Esophagus squamous epithelium (tissue), 5 donors: ENCODE measurements around the gene ODF4. TPM values are rescaled to one million over a fixed set of nuclear protein-coding genes. Genes with fewer than 3 reads are reported as not detected.
A peak's percentile ranks its signal among the peaks of the same experiment; 100 is the strongest.

Experiments used
- DNase-seq: peaks from one replicate; lab custom pipeline; 2025; lab: John Stamatoyannopoulos, UW
- H3K27ac ChIP-seq, 4 donors: fragments of 200-600 bp; sonication (generic); one replicate each; pipeline ENCODE4 v1.5.1; 2016 to 2019; ENCODE audit warnings: mild to moderate bottlenecking in 1 of 4
- H3K27me3 ChIP-seq, 4 donors: fragments of 200-600 bp; sonication (generic); 1 replicate in 3 of 4; 2 replicates in 1 of 4; pipeline versions ENCODE4 v1.5.1 to v1.6.0; 2017 to 2021; ENCODE audit warnings: antibody characterized with exemption in 1 of 4
- H3K36me3 ChIP-seq, 3 donors: fragments of 200-600 bp; sonication (generic); one replicate each; pipeline ENCODE4 v1.5.1; 2016 to 2019
- H3K4me1 ChIP-seq, 3 donors: fragments of 200-600 bp; sonication (generic); one replicate each; pipeline ENCODE4 v1.5.1; 2017 to 2019
- H3K4me3 ChIP-seq, 4 donors: fragments of 200-600 bp; sonication (generic); 1 replicate in 3 of 4; 2 replicates in 1 of 4; pipeline ENCODE4 v1.5.1; 2016 to 2019; ENCODE audit warnings: mild to moderate bottlenecking in 2 of 4, moderate library complexity in 1 of 4
- H3K9me3 ChIP-seq, 3 donors: fragments of 200-600 bp; sonication (generic); one replicate each; pipeline ENCODE4 v1.5.1; 2016 to 2019
- POLR2A ChIP-seq, 4 donors: fragments of 450-650 bp; IDR thresholded peaks; one replicate each; pipeline ENCODE4 v1.6.1; 2017; ENCODE audit warnings: antibody characterized with exemption in 4 of 4, mild to moderate bottlenecking in 4 of 4, moderate library complexity in 3 of 4
- WGBS, 2 donors: methylation state at CpG; one replicate each; pipeline ENCODE4 v1.1.5; 2018; 5-methylcytosine and 5-hydroxymethylcytosine counted together
- intact Hi-C: fragments of 100-400 bp; cut with DNase I; formaldehyde crosslinking; loops from one replicate; pipeline ENCODE4 v1.15.0; 2022
- total RNA-seq, 4 donors: library from RNA; depleted of rRNA; stranded (reverse); fragments of >200 nt; gene quantifications; one replicate each; pipeline ENCODE4 v1.1.0, GENCODE V29; 2016
- TF ChIP-seq, protein P1 (sequence below), 6 experiments: fragments of 450-650 bp in 4 of 6; fragments of 200-600 bp in 2 of 6; sonication (generic) in 2 of 6; IDR thresholded peaks; one replicate each; pipeline ENCODE4 v1.5.1; 2016 to 2019; ENCODE audit warnings: antibody characterized with exemption in 6 of 6, mild to moderate bottlenecking in 4 of 6, moderate library complexity in 4 of 6
- donor health status: DM: yes; HTN: yes; CAD: no.

ODF4 gene
- total RNA-seq, 4 donors from 2014 or later: not detected

GRCh38 chr17:8337802-8338752 is 1.6 kb upstream of the ODF4 start:
- whole genome bisulfite sequencing, 2 donors: 42 to 45% methylated on average over 11 of the region's 11 CpGs
- no peak for TF ChIP-seq POLR2A (IDR thresholded peaks at IDR 0.05)
- TF ChIP-seq, protein P1, sequence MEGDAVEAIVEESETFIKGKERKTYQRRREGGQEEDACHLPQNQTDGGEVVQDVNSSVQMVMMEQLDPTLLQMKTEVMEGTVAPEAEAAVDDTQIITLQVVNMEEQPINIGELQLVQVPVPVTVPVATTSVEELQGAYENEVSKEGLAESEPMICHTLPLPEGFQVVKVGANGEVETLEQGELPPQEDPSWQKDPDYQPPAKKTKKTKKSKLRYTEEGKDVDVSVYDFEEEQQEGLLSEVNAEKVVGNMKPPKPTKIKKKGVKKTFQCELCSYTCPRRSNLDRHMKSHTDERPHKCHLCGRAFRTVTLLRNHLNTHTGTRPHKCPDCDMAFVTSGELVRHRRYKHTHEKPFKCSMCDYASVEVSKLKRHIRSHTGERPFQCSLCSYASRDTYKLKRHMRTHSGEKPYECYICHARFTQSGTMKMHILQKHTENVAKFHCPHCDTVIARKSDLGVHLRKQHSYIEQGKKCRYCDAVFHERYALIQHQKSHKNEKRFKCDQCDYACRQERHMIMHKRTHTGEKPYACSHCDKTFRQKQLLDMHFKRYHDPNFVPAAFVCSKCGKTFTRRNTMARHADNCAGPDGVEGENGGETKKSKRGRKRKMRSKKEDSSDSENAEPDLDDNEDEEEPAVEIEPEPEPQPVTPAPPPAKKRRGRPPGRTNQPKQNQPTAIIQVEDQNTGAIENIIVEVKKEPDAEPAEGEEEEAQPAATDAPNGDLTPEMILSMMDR (IDR thresholded peaks at IDR 0.05): no peak
- H3K4me3 ChIP-seq: peak overlapping the region in 1 of 4 donors; percentile 23

DNA sequence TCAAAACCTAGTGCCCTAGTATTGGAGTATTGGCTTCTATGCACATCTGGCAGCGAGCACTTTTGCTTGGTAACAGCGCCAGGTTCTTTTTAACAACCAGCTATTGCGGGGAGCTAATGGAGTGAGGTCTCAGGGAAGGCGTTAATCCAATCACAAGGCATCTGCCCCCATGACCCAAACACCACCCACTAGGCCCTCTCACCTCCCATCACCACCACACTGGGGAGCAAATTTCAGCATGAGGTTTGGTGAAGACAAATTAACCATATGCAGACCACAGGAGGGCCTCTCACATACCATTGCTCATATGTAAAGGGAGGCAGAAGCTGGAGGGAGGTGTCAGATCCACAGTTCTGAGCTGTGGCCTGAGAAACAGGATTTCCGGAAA is 893 bp upstream of the ODF4 start:
- Histone ChIP-seq H3K4me3 (no peak overlapping the region), H3K4me1 (peaks cover 0 to 6% (median 0%) of the 10 kb centered on the region in 3 donors), H3K36me3 (no peaks in the 10 kb centered on the region), H3K27me3 (no peaks in the 10 kb centered on the region), H3K27ac (no peak overlapping the region), H3K9me3 (no peaks in the 10 kb centered on the region)
- DNase-seq: no peak
- intact Hi-C loops: no loop called here
- no peak for TF ChIP-seq POLR2A (IDR thresholded peaks at IDR 0.05)
- TF ChIP-seq, protein P1 (IDR thresholded peaks at IDR 0.05): no peak
- WGBS, 2 donors: 90 to 91% methylated on average over 5 of the region's 5 CpGs

More at GRCh38 chr17:8337802-8338752, 1.6 kb upstream of the ODF4 start:
- Histone ChIP-seq H3K27ac (no peak overlapping the region), H3K4me1 (peaks cover 0 to 6% (median 0%) of the 10 kb centered on the region in 3 donors), H3K9me3 (no peaks in the 10 kb centered on the region), H3K36me3 (no peaks in the 10 kb centered on the region), H3K27me3 (no peaks in the 10 kb centered on the region)
- intact Hi-C loops: no loop called here
- no peak for DNase-seq

GRCh38 chr17:8341456-8341855 is 1.8 kb downstream of the ODF4 start:
- intact Hi-C loops: no loop called here
- H3K36me3 ChIP-seq: no peaks in the 10 kb centered on the region
- TF ChIP-seq, protein P1 (IDR thresholded peaks at IDR 0.05): no peak
- TF ChIP-seq POLR2A (IDR thresholded peaks at IDR 0.05): no peak
- 68 to 86% methylated on average over 4 of the region's 4 CpGs for WGBS, 2 donors
- no peaks in the 10 kb centered on the region for H3K9me3 ChIP-seq
- peaks cover 0 to 6% (median 0%) of the 10 kb centered on the region in 4 donors for H3K27me3 ChIP-seq
- H3K27ac ChIP-seq: no peak overlapping the region
- DNase-seq: no peak
- H3K4me1 ChIP-seq: peaks cover 8 to 30% (median 9%) of the 10 kb centered on the region in 3 donors
- H3K4me3 ChIP-seq: no peak overlapping the region

GRCh38 chr17:8345052-8345690 is 5.5 kb downstream of the ODF4 start:
- H3K27me3 ChIP-seq: peaks cover 0 to 21% (median 0%) of the 10 kb centered on the region in 4 donors
- no peaks in the 10 kb centered on the region for H3K9me3 ChIP-seq
- H3K4me3 ChIP-seq: peak overlapping the region in 1 of 4 donors; percentile 14
- H3K4me1 ChIP-seq: peaks cover 9 to 46% (median 9%) of the 10 kb centered on the region in 3 donors
- no peaks in the 10 kb centered on the region for H3K36me3 ChIP-seq
- WGBS, 2 donors: 39 to 50% methylated on average over 5 of the region's 6 CpGs
- intact Hi-C loops: no loop called here
- no peak for TF ChIP-seq POLR2A (IDR thresholded peaks at IDR 0.05)
- TF ChIP-seq, protein P1 (IDR thresholded peaks at IDR 0.05): no peak
- peak overlapping the region; percentile 25 to 86 (median 81) for H3K27ac ChIP-seq
- no peak for DNase-seq
